WTC11 (cell line): ENCODE data around the gene NHSL2. TPM values are rescaled to one million over a fixed set of nuclear protein-coding genes. Genes with fewer than 3 reads are reported as not detected.

Experiments used
- ATAC-seq: fragments of 200-7000 bp; cut with Tn5 transposase; 2 replicates; pipeline ENCODE4 v1.10.0; 2021; ENCODE audit warnings: mild to moderate bottlenecking, moderate library complexity
- CTCF ChIA-PET: fragments of 300-600 bp; sonication (Branson Sonifier 250); formaldehyde crosslinking; loops from one replicate; lab custom pipeline; 2021; ENCODE audit warnings: antibody characterized with exemption; lab: Charles Lee
- POLR2A ChIA-PET: fragments of 350-600 bp; sonication (Branson Sonifier 250); formaldehyde crosslinking; loops from one replicate; lab custom pipeline; 2021; ENCODE audit warnings: antibody characterized with exemption; lab: Charles Lee
- DNase-seq: peaks from one replicate; pipeline ENCODE4 v3.0.0; 2021; ENCODE audit warnings: low spot score
- H3K27ac Mint-ChIP-seq: 2 replicates; pipeline ENCODE4 v1.8.0; 2021; ENCODE audit warnings: mixed read lengths
- H3K27me3 Mint-ChIP-seq: 2 replicates; pipeline ENCODE4 v1.8.0; 2021; ENCODE audit warnings: low read depth, mild to moderate bottlenecking, moderate library complexity, mixed read lengths
- H3K36me3 Mint-ChIP-seq: 2 replicates; pipeline ENCODE4 v1.8.0; 2021; ENCODE audit warnings: mixed read lengths
- H3K4me1 Mint-ChIP-seq: 2 replicates; pipeline ENCODE4 v1.8.0; 2022; ENCODE audit warnings: mixed read lengths
- H3K4me3 Mint-ChIP-seq: 2 replicates; pipeline ENCODE4 v1.8.0; 2021; ENCODE audit warnings: mild to moderate bottlenecking, moderate library complexity, mixed read lengths
- H3K9me3 Mint-ChIP-seq: 2 replicates; pipeline ENCODE4 v1.8.0; 2021; ENCODE audit warnings: mixed read lengths
- AFF4 ChIP-seq: sonication (generic); formaldehyde crosslinking; IDR thresholded peaks from 2 replicates; pipeline ENCODE4 v1.8.1; 2023; ENCODE audit warnings: mild to moderate bottlenecking, missing genetic modification reagents, borderline replicate concordance
- ATF3 ChIP-seq: sonication (generic); formaldehyde crosslinking; conservative IDR thresholded peaks from 2 replicates; pipeline ENCODE4 v1.8.1; 2022; ENCODE audit warnings: mild to moderate bottlenecking, missing genetic modification reagents
- CDX4 ChIP-seq: fragments of 250-450 bp; sonication (Bioruptor Pico); IDR thresholded peaks from 2 replicates; pipeline ENCODE4 v1.9.0; 2021; ENCODE audit warnings: moderate library complexity, mild to moderate bottlenecking, inconsistent platforms, borderline replicate concordance
- CREB1 ChIP-seq: sonication (generic); formaldehyde crosslinking; IDR thresholded peaks from 2 replicates; pipeline ENCODE4 v1.8.0; 2023; ENCODE audit warnings: mild to moderate bottlenecking, missing genetic modification reagents
- E2F4 ChIP-seq: sonication (generic); formaldehyde crosslinking; IDR thresholded peaks from 2 replicates; pipeline ENCODE4 v1.8.1; 2022; ENCODE audit warnings: low read depth, mild to moderate bottlenecking, moderate library complexity, missing genetic modification reagents, borderline replicate concordance
- EMX1 ChIP-seq: fragments of 250-450 bp; sonication (Bioruptor Pico); IDR thresholded peaks from 2 replicates; pipeline ENCODE4 v1.8.0; 2021; ENCODE audit warnings: mild to moderate bottlenecking
- FOXK1 ChIP-seq: sonication (generic); formaldehyde crosslinking; IDR thresholded peaks from 2 replicates; pipeline ENCODE4 v1.8.0; 2022; ENCODE audit warnings: mild to moderate bottlenecking, moderate library complexity, missing genetic modification reagents
- GTF2I ChIP-seq: fragments of 250-450 bp; sonication (Bioruptor Pico); conservative IDR thresholded peaks from 2 replicates; pipeline ENCODE4 v1.4.0; 2021; ENCODE audit warnings: mild to moderate bottlenecking
- HMGXB4 ChIP-seq: sonication (generic); formaldehyde crosslinking; IDR thresholded peaks from 2 replicates; pipeline ENCODE4 v1.8.1; 2023; ENCODE audit warnings: mild to moderate bottlenecking, moderate library complexity, missing genetic modification reagents
- JUN ChIP-seq: sonication (generic); formaldehyde crosslinking; IDR thresholded peaks from 2 replicates; pipeline ENCODE4 v1.8.0; 2023; ENCODE audit warnings: mild to moderate bottlenecking, missing genetic modification reagents
- MYBL2 ChIP-seq: sonication (generic); formaldehyde crosslinking; IDR thresholded peaks from 2 replicates; pipeline ENCODE4 v1.8.1; 2023; ENCODE audit warnings: mild to moderate bottlenecking, moderate library complexity, missing genetic modification reagents
- RELA ChIP-seq: sonication (generic); formaldehyde crosslinking; IDR thresholded peaks from 2 replicates; pipeline ENCODE4 v1.8.1; 2022; ENCODE audit warnings: missing genetic modification reagents, mild to moderate bottlenecking, borderline replicate concordance
- RORB ChIP-seq: fragments of 250-450 bp; sonication (Bioruptor Pico); IDR thresholded peaks from 2 replicates; pipeline ENCODE4 v1.9.0; 2021; ENCODE audit warnings: mild to moderate bottlenecking
- SP1 ChIP-seq: sonication (generic); formaldehyde crosslinking; conservative IDR thresholded peaks from 2 replicates; pipeline ENCODE4 v1.8.1; 2022; ENCODE audit warnings: missing genetic modification reagents
- TEAD1 ChIP-seq: sonication (generic); formaldehyde crosslinking; IDR thresholded peaks from 2 replicates; pipeline ENCODE4 v1.8.0; 2022; ENCODE audit warnings: mild to moderate bottlenecking, missing genetic modification reagents
- USF2 ChIP-seq: sonication (generic); formaldehyde crosslinking; IDR thresholded peaks from 2 replicates; pipeline ENCODE4 v1.8.1; 2023; ENCODE audit warnings: mild to moderate bottlenecking, missing genetic modification reagents, moderate library complexity
- ZNF219 ChIP-seq: sonication (generic); formaldehyde crosslinking; IDR thresholded peaks from 2 replicates; pipeline ENCODE4 v1.8.0; 2023; ENCODE audit warnings: missing genetic modification reagents, mild to moderate bottlenecking, borderline replicate concordance
- ZNF317 ChIP-seq: sonication (generic); formaldehyde crosslinking; IDR thresholded peaks from 2 replicates; pipeline ENCODE4 v1.8.1; 2023; ENCODE audit warnings: low read depth, mild to moderate bottlenecking, moderate library complexity, missing genetic modification reagents, borderline replicate concordance
- ZNF532 ChIP-seq: fragments of 250-450 bp; sonication (Bioruptor Pico); IDR thresholded peaks from 2 replicates; pipeline ENCODE4 v1.9.0; 2021; ENCODE audit warnings: mild to moderate bottlenecking, borderline replicate concordance
- total RNA-seq: library from RNA; stranded (reverse); gene quantifications from 3 replicates; pipeline ENCODE4 v1.2.3, GENCODE V29; 2021

The NHSL2 gene
- total RNA-seq, 1 experiment from 2014 or later, result 7.9 TPM

GRCh38 chrX:72089254-72089653 lies 178.6 kb downstream of the NHSL2 start (continued):
- TF ChIP-seq HMGXB4 (CRISPR knock-in tag), result no peak
- no peak for TF ChIP-seq ZNF219

- DNase-seq (no peak), ATAC-seq (peak; percentile 48; the same call in 1 of the 2 replicates)
- no peaks in the 10 kb centered on the region for H3K9me3 Mint-ChIP-seq
- peaks cover 17% of the 10 kb centered on the region for H3K4me1 Mint-ChIP-seq
- POLR2A ChIA-PET, result no interaction called here
- H3K4me3 Mint-ChIP-seq, result no peak overlapping the region
- no peak overlapping the region for H3K27ac Mint-ChIP-seq
- H3K27me3 Mint-ChIP-seq, result no peaks in the 10 kb centered on the region
- CTCF ChIA-PET, result interaction anchor here (0.6 kb wide), 1 partner anchor 50 kb away, joined by 3 read pairs; no protein-coding TSS in a partner anchor
- TF ChIP-seq USF2 (CRISPR knock-in tag) (no peak), ZNF532 (CRISPR knock-in tag) (no peak), FOXK1 (CRISPR knock-in tag) (no peak), E2F4 (CRISPR knock-in tag) (no peak), SP1 (CRISPR knock-in tag) (no peak), JUN (CRISPR knock-in tag) (no peak), RELA (CRISPR knock-in tag) (no peak), GTF2I (CRISPR knock-in tag) (no peak), AFF4 (CRISPR knock-in tag) (no peak), ZNF317 (no peak), MYBL2 (CRISPR knock-in tag) (no peak), CREB1 (CRISPR knock-in tag) (no peak), TEAD1 (CRISPR knock-in tag) (no peak), RORB (CRISPR knock-in tag) (no peak), CDX4 (CRISPR knock-in tag) (no peak), EMX1 (CRISPR knock-in tag) (no peak), ATF3 (CRISPR knock-in tag) (no peak)
- no peaks in the 10 kb centered on the region for H3K36me3 Mint-ChIP-seq
Observed at GRCh38 chrX:72094894-72095293, 184.2 kb downstream of the NHSL2 start.
